H1 (cell line): ENCODE measurements around the gene ZNF180. TPM values are rescaled to one million over a fixed set of nuclear protein-coding genes. Genes with fewer than 3 reads are reported as not detected.

Experiments
- CTCF ChIA-PET: fragments of 300-600 bp; sonication (Branson Sonifier 250); formaldehyde crosslinking; loops from one replicate; lab custom pipeline; 2021; ENCODE audit not compliant: partially characterized antibody; lab: Charles Lee
- POLR2A ChIA-PET: fragments of 300-600 bp; sonication (Branson Sonifier 250); formaldehyde crosslinking; loops from one replicate; lab custom pipeline; 2021; ENCODE audit warnings: inconsistent platforms; ENCODE audit not compliant: partially characterized antibody; lab: Charles Lee
- DNase-seq, 2 experiments: peaks; one replicate each; pipeline versions ENCODE4 v3.0.0 to v3.0.0-alpha.2; 2010 to 2022; ENCODE audit warnings: low spot score in 2 of 2, low read depth in 1 of 2, mixed read lengths in 1 of 2
- FAIRE-seq: peaks from 2 replicates; lab custom pipeline; 2011; peaks lifted over from hg19 to GRCh38; lab: Jason Lieb, UNC
- H2AFZ ChIP-seq: 2 replicates; pipeline ENCODE4 v1.8.1; 2012; ENCODE audit warnings: low read length, inconsistent platforms
- H2AK5ac ChIP-seq: 2 replicates; pipeline ENCODE4 v1.6.1; 2013; ENCODE audit warnings: low read depth, low read length
- H2BK120ac ChIP-seq: replicated peaks from 2 replicates; pipeline ENCODE3; 2013; ENCODE audit warnings: low read depth, low read length, inconsistent platforms
- H2BK12ac ChIP-seq: 2 replicates; pipeline ENCODE4 v1.6.1; 2013; ENCODE audit warnings: low read depth, low read length
- H2BK15ac ChIP-seq: 2 replicates; pipeline ENCODE4 v1.6.1; 2013; ENCODE audit warnings: low read length
- H2BK20ac ChIP-seq: 2 replicates; pipeline ENCODE4 v1.6.1; 2013; ENCODE audit warnings: low read length
- H2BK5ac ChIP-seq: 2 replicates; pipeline ENCODE4 v1.6.1; 2013; ENCODE audit warnings: low read depth, low read length
- H3K14ac ChIP-seq: 2 replicates; pipeline ENCODE4 v1.6.1; 2013; ENCODE audit warnings: inconsistent platforms; ENCODE audit not compliant: insufficient read length
- H3K18ac ChIP-seq: 2 replicates; pipeline ENCODE4 v1.6.1; 2013; ENCODE audit warnings: low read length; ENCODE audit errors: extremely low read depth
- H3K23ac ChIP-seq: 2 replicates; pipeline ENCODE4 v1.6.1; 2013; ENCODE audit warnings: inconsistent platforms; ENCODE audit not compliant: insufficient read length
- H3K23me2 ChIP-seq: 2 replicates; pipeline ENCODE4 v1.6.1; 2013; ENCODE audit warnings: low read depth, low read length
- H3K27ac ChIP-seq: 2 replicates; pipeline ENCODE4 v1.6.1; 2011; ENCODE audit warnings: low read depth, low read length, inconsistent platforms
- H3K27me3 ChIP-seq, 4 experiments: replicated peaks in 1 of 4; 1 replicate in 1 of 4; 2 replicates in 3 of 4; pipeline versions ENCODE4 v1.6.1 to v1.8.1; 2011 to 2013; ENCODE audit warnings: low read length in 3 of 4, mild to moderate bottlenecking in 3 of 4, inconsistent platforms in 2 of 4, mixed read lengths in 2 of 4, moderate library complexity in 1 of 4; ENCODE audit not compliant: control insufficient read depth in 3 of 4, insufficient read depth in 3 of 4; ENCODE audit errors: extremely low read depth in 1 of 4
- H3K36me3 ChIP-seq, 4 experiments: 2 replicates each; pipeline versions ENCODE4 v1.6.1 to v1.8.1; 2011 to 2013; ENCODE audit warnings: mild to moderate bottlenecking in 4 of 4, low read length in 3 of 4, moderate library complexity in 2 of 4, control low read depth in 1 of 4, inconsistent platforms in 1 of 4; ENCODE audit not compliant: insufficient read depth in 4 of 4, control insufficient read depth in 2 of 4
- H3K4ac ChIP-seq: replicated peaks from 2 replicates; pipeline ENCODE3; 2013; ENCODE audit warnings: low read length, low read depth, mixed read lengths, inconsistent platforms; ENCODE audit not compliant: insufficient read length
- H3K4me1 ChIP-seq, 4 experiments: replicated peaks in 1 of 4; 1 replicate in 1 of 4; 2 replicates in 3 of 4; pipeline versions ENCODE4 v1.6.1 to v1.8.1; 2011 to 2013; ENCODE audit warnings: low read length in 3 of 4, inconsistent platforms in 2 of 4, mixed read lengths in 1 of 4; ENCODE audit not compliant: insufficient read depth in 4 of 4, control insufficient read depth in 3 of 4
- H3K4me2 ChIP-seq, 2 experiments: 2 replicates each; pipeline versions ENCODE4 v1.6.1 to v1.8.1; 2011 to 2013; ENCODE audit warnings: low read depth in 2 of 2, low read length in 2 of 2, control low read depth in 1 of 2, inconsistent platforms in 1 of 2, mild to moderate bottlenecking in 1 of 2; ENCODE audit not compliant: insufficient read depth in 1 of 2
- H3K4me3 ChIP-seq, 4 experiments: fragments of 200-600, 300-600 bp in 1 of 4; sonication (generic), shearing (Covaris generic), sonication (Bioruptor Twin) in 1 of 4; 2 replicates each; pipeline versions ENCODE4 v1.5.1 to v1.8.1; 2011 to 2016; ENCODE audit warnings: low read length in 4 of 4, low read depth in 3 of 4, control low read depth in 2 of 4, inconsistent platforms in 2 of 4, mild to moderate bottlenecking in 2 of 4, mixed read lengths in 1 of 4, moderate library complexity in 1 of 4; ENCODE audit not compliant: insufficient read depth in 2 of 4; ENCODE audit errors: extremely low read depth in 1 of 4
- H3K56ac ChIP-seq: replicated peaks from 2 replicates; pipeline ENCODE3; 2013; ENCODE audit warnings: low read depth, mild to moderate bottlenecking, mixed read lengths, low read length, inconsistent platforms; ENCODE audit not compliant: insufficient read length
- H3K79me1 ChIP-seq: 2 replicates; pipeline ENCODE4 v1.6.1; 2013; ENCODE audit warnings: low read depth, low read length, control low read depth
- H3K79me2 ChIP-seq, 2 experiments: 2 replicates each; pipeline versions ENCODE4 v1.6.1 to v1.8.1; 2012 to 2013; ENCODE audit warnings: low read length in 2 of 2, mild to moderate bottlenecking in 2 of 2, inconsistent platforms in 1 of 2; ENCODE audit not compliant: insufficient read depth in 2 of 2, control insufficient read depth in 1 of 2
- H3K9ac ChIP-seq, 4 experiments: replicated peaks in 1 of 4; 1 replicate in 1 of 4; 2 replicates in 3 of 4; pipeline versions ENCODE4 v1.6.1 to v1.8.1; 2011 to 2013; ENCODE audit warnings: low read depth in 3 of 4, low read length in 3 of 4, control low read depth in 2 of 4, mild to moderate bottlenecking in 2 of 4, moderate library complexity in 2 of 4, inconsistent platforms in 1 of 4; ENCODE audit errors: extremely low read depth in 1 of 4
- H3K9me3 ChIP-seq, 2 experiments: 2 replicates each; pipeline versions ENCODE4 v1.6.1 to v1.8.1; 2012 to 2013; ENCODE audit warnings: mild to moderate bottlenecking in 2 of 2, moderate library complexity in 2 of 2, control low read depth in 1 of 2, inconsistent platforms in 1 of 2, low read depth in 1 of 2, low read length in 1 of 2, mixed read lengths in 1 of 2; ENCODE audit not compliant: insufficient read depth in 2 of 2
- H4K20me1 ChIP-seq, 2 experiments: replicated peaks in 1 of 2; 2 replicates each; pipeline versions ENCODE3 to v1.8.1; 2011 to 2013; ENCODE audit warnings: inconsistent platforms in 2 of 2, low read length in 2 of 2, mild to moderate bottlenecking in 1 of 2; ENCODE audit not compliant: insufficient read depth in 2 of 2, control insufficient read depth in 1 of 2
- H4K5ac ChIP-seq: 2 replicates; pipeline ENCODE4 v1.6.1; 2013; ENCODE audit warnings: low read length, low read depth, mixed read lengths, inconsistent platforms; ENCODE audit not compliant: insufficient read length
- H4K8ac ChIP-seq: 2 replicates; pipeline ENCODE4 v1.8.0; 2013; ENCODE audit warnings: mild to moderate bottlenecking, moderate library complexity, low read length, inconsistent platforms; ENCODE audit not compliant: insufficient read depth; ENCODE audit errors: extremely low read depth
- H4K91ac ChIP-seq: replicated peaks from 2 replicates; pipeline ENCODE3; 2013; ENCODE audit warnings: low read length, mixed read lengths, inconsistent platforms; ENCODE audit not compliant: insufficient read length
- BACH1 ChIP-seq: IDR thresholded peaks from 2 replicates; pipeline ENCODE4 v1.6.1; 2012; ENCODE audit warnings: low read length, improper control_type of control experiment
- EP300 ChIP-seq, 2 experiments: IDR thresholded peaks; 1 replicate in 1 of 2; 2 replicates in 1 of 2; pipeline ENCODE4 v1.6.1; 2011 to 2012; ENCODE audit warnings: low read depth in 2 of 2, low read length in 2 of 2, mild to moderate bottlenecking in 2 of 2, borderline replicate concordance in 1 of 2, inconsistent platforms in 1 of 2, moderate library complexity in 1 of 2
- KDM1A ChIP-seq: fragments of 200-600, 300-600 bp; sonication (generic); IDR thresholded peaks from 2 replicates; pipeline ENCODE4 v1.7.1; 2016; ENCODE audit warnings: mild to moderate bottlenecking, low read length, borderline replicate concordance
- WGBS, 2 experiments: shearing (Covaris generic) in 1 of 2; methylation state at CpG; one replicate each; pipeline versions ENCODE4 v1.1.6 to v1.1.7; 2013 to 2015; ENCODE audit warnings: low lambda C conversion rate in 2 of 2, mixed read lengths in 2 of 2, inconsistent platforms in 1 of 2, low coverage in 1 of 2, missing lambda C conversion rate in 1 of 2; ENCODE audit not compliant: insufficient replicate concordance in 2 of 2, insufficient coverage in 1 of 2, insufficient read length in 1 of 2; ENCODE audit errors: extremely low coverage in 1 of 2, missing lambda C conversion rate in 1 of 2; 5-methylcytosine and 5-hydroxymethylcytosine counted together
- polyA plus RNA-seq, 7 experiments: library from polyadenylated mRNA; depleted of rRNA in 3 of 7; stranded (reverse) in 5 of 7; unstranded in 2 of 7; fragments of >200 nt in 5 of 7; fragments of 200-250 nt in 2 of 7; gene quantifications; 1 replicate in 5 of 7; 2 replicates in 1 of 7; 4 replicates in 1 of 7; pipeline versions ENCODE4 v1.2.1 to v1.2.3, GENCODE V29; 2011 to 2013; ENCODE audit warnings: missing spikeins in 2 of 7, mixed read lengths in 2 of 7
- total RNA-seq: library from RNA; stranded (reverse); fragmentation: NEBNext Ultra II Directional; extraction: Animal tissue kit (Norgen Biotek cat#: 25700); gene quantifications from 2 replicates; pipeline ENCODE4 v1.2.1, GENCODE V29; 2021

ZNF180 gene
- total and polyA plus RNA-seq, 2 of the 8 experiments (the other 6 are each of a cell fraction or from before 2014, with no cell fraction given) = 1.3 to 8.5 TPM

DNA sequence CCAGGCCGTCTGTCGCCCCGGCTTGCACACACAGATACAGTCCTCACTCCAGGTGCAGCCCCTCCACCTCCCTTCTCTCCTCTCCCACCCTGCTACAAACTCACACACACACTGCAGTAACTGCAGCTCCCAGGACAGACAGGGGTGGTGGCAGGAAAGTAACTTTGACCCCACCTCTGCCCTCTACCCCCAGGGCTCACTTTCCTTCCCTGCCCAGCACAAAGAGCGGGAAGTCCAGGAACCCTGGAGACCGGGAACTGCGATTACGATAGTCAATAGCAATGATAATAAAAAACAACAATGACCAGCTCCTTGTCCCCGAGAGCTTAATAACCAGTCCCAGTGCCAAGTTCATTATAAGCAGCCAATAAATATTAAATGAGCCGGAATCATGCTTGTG, 29.2 kb upstream of the ZNF180 start, which contains the start of gene CEACAM20:
Gene CEACAM20 (minus strand): TSS at position 140 of the 400 bp plus-strand sequence. CDS start 166 bp downstream, outside the sequence.
- no peaks in the 10 kb centered on the region for H3K27me3 ChIP-seq
- H3K4me3 ChIP-seq = no peak within 1 kb of the TSS
- no peak within 1 kb of the TSS for H2AFZ ChIP-seq
- ChIA-PET CTCF (interaction anchor here (0.8 to 1.4 kb wide), 2 partner anchors 22 to 53 kb away, joined by 5 read pairs; no protein-coding TSS in a partner anchor), POLR2A (no interaction called here)
- no peak within 1 kb of the TSS for H3K4ac ChIP-seq
- FAIRE-seq (no peak), DNase-seq (no peak)
- no peak within 1 kb of the TSS for H2BK12ac ChIP-seq
- no peak within 1 kb of the TSS for H2BK15ac ChIP-seq
- no peak within 1 kb of the TSS; the same call in 1 of the 2 replicates for H4K8ac ChIP-seq
- H2AK5ac ChIP-seq = no peak within 1 kb of the TSS
- H3K23me2 ChIP-seq = no peaks in the 10 kb centered on the region; the same call in 1 of the 2 replicates
- H2BK120ac ChIP-seq = no peak within 1 kb of the TSS
- no peaks in the 10 kb centered on the region for H3K79me2 ChIP-seq
- H4K20me1 ChIP-seq = no peaks in the 10 kb centered on the region
- H3K27ac ChIP-seq = no peak within 1 kb of the TSS
- peaks cover 48 to 63% of the 10 kb centered on the region in 2 experiments; a peak in 3 of 4 replicates for H3K9me3 ChIP-seq
- H2BK20ac ChIP-seq = no peak within 1 kb of the TSS
- H3K9ac ChIP-seq = no peak within 1 kb of the TSS
- no peak within 1 kb of the TSS for H2BK5ac ChIP-seq
- H3K4me1 ChIP-seq = no peaks in the 10 kb centered on the region
- H3K14ac ChIP-seq = no peak within 1 kb of the TSS
- no peak within 1 kb of the TSS for H4K5ac ChIP-seq
- no peak within 1 kb of the TSS for H3K56ac ChIP-seq
- no peaks in the 10 kb centered on the region for H3K36me3 ChIP-seq
- H4K91ac ChIP-seq = no peak within 1 kb of the TSS
- H3K18ac ChIP-seq = no peak within 1 kb of the TSS
- TF ChIP-seq EP300 (IDR thresholded peaks at IDR 0.05; ENCODE audit: borderline replicate concordance in 1 of 2, low read depth in 2 of 2, low read length in 2 of 2) (no peak), BACH1 (no peak), KDM1A (no peak)
- H3K79me1 ChIP-seq = no peaks in the 10 kb centered on the region
- no peak within 1 kb of the TSS for H3K23ac ChIP-seq
- H3K4me2 ChIP-seq = no peak within 1 kb of the TSS
- WGBS, 2 experiments = 93% methylated on average over 9 of the region's 9 CpGs; no CpG with 5 or more reads in 1 of the 2 experiments
